BJ (cell line): Measurements from ENCODE around the gene ACO2. TPM values are rescaled to one million over a fixed set of nuclear protein-coding genes. Genes with fewer than 3 reads are reported as not detected.

ENCODE experiments used
- CTCF ChIA-PET: fragments of 350-600 bp; formaldehyde crosslinking; extraction: SDS; loops from one replicate; lab custom pipeline; 2021; ENCODE audit warnings: antibody characterized with exemption, inconsistent platforms; lab: Yijun Ruan, JAX
- POLR2A ChIA-PET: fragments of 300-600 bp; sonication (Branson Sonifier 250); formaldehyde crosslinking; extraction: SDS; loops from one replicate; lab custom pipeline; 2021; ENCODE audit warnings: antibody characterized with exemption; lab: Charles Lee
- DNase-seq: peaks from one replicate; pipeline ENCODE4 v3.0.0-alpha.2; 2011; ENCODE audit warnings: low read depth
- H3K27me3 ChIP-seq: 2 replicates; pipeline ENCODE4 v1.6.0; 2011; ENCODE audit warnings: low read length; ENCODE audit not compliant: control insufficient read depth, insufficient read depth
- H3K36me3 ChIP-seq: 2 replicates; pipeline ENCODE4 v1.5.1; 2011; ENCODE audit warnings: low read length; ENCODE audit not compliant: control insufficient read depth, insufficient read depth
- H3K4me3 ChIP-seq: 2 replicates; pipeline ENCODE4 v1.5.1; 2011; ENCODE audit warnings: low read depth, mild to moderate bottlenecking, control low read depth, low read length
- polyA plus RNA-seq: library from polyadenylated mRNA; depleted of rRNA; stranded (reverse); fragments of >200 nt; gene quantifications from 2 replicates; pipeline ENCODE4 v1.2.3, GENCODE V29; 2011
- TF ChIP-seq, protein P1 (sequence below): IDR thresholded peaks from 2 replicates; pipeline ENCODE4 v1.5.1; 2011; ENCODE audit warnings: low read depth, mild to moderate bottlenecking, control low read depth, inconsistent platforms, low read length, moderate library complexity; ENCODE audit not compliant: insufficient read depth

ACO2 gene
- polyA plus RNA-seq, 1 experiment = 60.5 TPM

GRCh38 chr22:41504816-41505215 lies 35.9 kb downstream of the ACO2 start:
- ChIA-PET CTCF (interaction anchor here (0.6 to 4.1 kb wide), 4 partner anchors 13 to 102 kb away, joined by 3 to 18 read pairs (median 7); no protein-coding TSS in a partner anchor), POLR2A (no interaction called here)
- Histone ChIP-seq H3K36me3 (peaks cover 5% of the 10 kb centered on the region), H3K4me3 (no peak overlapping the region), H3K27me3 (no peaks in the 10 kb centered on the region)
- TF ChIP-seq, protein P1, sequence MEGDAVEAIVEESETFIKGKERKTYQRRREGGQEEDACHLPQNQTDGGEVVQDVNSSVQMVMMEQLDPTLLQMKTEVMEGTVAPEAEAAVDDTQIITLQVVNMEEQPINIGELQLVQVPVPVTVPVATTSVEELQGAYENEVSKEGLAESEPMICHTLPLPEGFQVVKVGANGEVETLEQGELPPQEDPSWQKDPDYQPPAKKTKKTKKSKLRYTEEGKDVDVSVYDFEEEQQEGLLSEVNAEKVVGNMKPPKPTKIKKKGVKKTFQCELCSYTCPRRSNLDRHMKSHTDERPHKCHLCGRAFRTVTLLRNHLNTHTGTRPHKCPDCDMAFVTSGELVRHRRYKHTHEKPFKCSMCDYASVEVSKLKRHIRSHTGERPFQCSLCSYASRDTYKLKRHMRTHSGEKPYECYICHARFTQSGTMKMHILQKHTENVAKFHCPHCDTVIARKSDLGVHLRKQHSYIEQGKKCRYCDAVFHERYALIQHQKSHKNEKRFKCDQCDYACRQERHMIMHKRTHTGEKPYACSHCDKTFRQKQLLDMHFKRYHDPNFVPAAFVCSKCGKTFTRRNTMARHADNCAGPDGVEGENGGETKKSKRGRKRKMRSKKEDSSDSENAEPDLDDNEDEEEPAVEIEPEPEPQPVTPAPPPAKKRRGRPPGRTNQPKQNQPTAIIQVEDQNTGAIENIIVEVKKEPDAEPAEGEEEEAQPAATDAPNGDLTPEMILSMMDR = no peak
- no peak for DNase-seq

GRCh38 chr22:41505511-41506220 lies 36.7 kb downstream of the ACO2 start:
- H3K27me3 ChIP-seq = no peaks in the 10 kb centered on the region
- DNase-seq = no peak
- no peak overlapping the region for H3K4me3 ChIP-seq
- TF ChIP-seq, protein P1 = no peak
- peaks cover 5% of the 10 kb centered on the region for H3K36me3 ChIP-seq
- ChIA-PET POLR2A (no interaction called here), CTCF (interaction anchor here (1.4 to 4.1 kb wide), 3 partner anchors 13 to 103 kb away, joined by 3 to 18 read pairs (median 11); no protein-coding TSS in a partner anchor)

DNA sequence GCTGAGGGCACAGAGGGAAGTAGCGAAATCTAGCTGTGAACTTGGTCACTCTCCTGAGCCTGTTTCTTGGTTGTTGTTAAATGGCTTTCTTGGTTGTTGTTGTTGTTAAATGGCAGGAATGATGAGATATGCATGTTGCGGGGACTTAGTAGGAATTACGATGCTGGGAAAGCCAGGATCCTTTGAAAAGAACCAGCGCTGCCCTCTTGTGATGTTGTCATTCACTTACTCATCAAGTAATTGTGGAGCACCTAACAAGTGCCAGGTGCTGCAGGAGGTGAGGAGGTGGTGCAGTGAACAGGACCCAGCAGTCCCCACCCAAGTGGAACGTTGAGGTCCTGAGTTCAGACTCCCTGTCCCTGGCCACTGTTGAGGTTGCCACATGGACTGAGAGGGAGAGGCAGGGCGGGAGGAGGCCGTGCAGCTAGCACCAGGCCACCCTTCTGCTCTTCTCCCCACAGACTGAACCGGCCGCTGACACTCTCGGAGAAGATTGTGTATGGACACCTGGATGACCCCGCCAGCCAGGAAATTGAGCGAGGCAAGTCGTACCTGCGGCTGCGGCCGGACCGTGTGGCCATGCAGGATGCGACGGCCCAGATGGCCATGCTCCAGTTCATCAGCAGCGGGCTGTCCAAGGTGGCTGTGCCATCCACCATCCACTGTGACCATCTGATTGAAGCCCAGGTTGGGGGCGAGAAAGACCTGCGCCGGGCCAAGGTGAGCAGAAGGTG lies 38.6 kb downstream of the ACO2 start:
- ChIA-PET POLR2A (no interaction called here), CTCF (interaction anchor here (2.7 to 4.1 kb wide), 2 partner anchors 11 to 104 kb away, joined by 11 to 18 read pairs; no protein-coding TSS in a partner anchor)
- H3K36me3 ChIP-seq = peaks cover 1% of the 10 kb centered on the region
- TF ChIP-seq, protein P1 = no peak
- no peak overlapping the region for H3K4me3 ChIP-seq
- no peaks in the 10 kb centered on the region for H3K27me3 ChIP-seq
- DNase-seq = no peak

- TF ChIP-seq, protein P1 = no peak
- Histone ChIP-seq H3K27me3 (no peaks in the 10 kb centered on the region), H3K4me3 (no peak overlapping the region), H3K36me3 (peaks cover 1% of the 10 kb centered on the region)
- DNase-seq = no peak
- ChIA-PET CTCF (interaction anchor here (0.7 to 0.9 kb wide), 3 partner anchors 8 to 105 kb away, joined by 3 to 4 read pairs (median 3); no protein-coding TSS in a partner anchor), POLR2A (no interaction called here)
Observed at GRCh38 chr22:41508770-41509170, 39.9 kb downstream of the ACO2 start.

DNA sequence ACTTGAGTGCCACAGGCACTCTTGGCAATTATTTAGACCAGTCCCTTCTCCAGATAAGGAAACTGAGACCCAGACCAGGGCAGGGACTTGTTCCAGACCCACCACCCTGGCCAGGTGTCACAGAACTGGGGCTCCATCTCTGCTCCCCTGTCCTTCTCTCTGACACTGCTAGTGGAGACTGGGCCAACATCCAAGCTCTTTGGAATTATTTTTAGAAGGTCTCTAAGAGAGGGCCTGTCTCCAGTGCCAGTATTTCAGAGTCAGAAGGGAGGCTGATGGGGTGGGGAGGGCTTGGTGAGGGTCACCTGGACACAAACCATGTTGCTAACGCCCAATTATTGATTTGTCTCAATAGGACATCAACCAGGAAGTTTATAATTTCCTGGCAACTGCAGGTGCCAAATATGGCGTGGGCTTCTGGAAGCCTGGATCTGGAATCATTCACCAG lies 42.6 kb downstream of the ACO2 start:
- no peak for DNase-seq
- ChIA-PET CTCF (interaction anchor here (0.9 to 10.9 kb wide), 3 partner anchors 9 to 110 kb away, joined by 3 to 170 read pairs (median 3); no protein-coding TSS in a partner anchor), POLR2A (no interaction called here)
- no peaks in the 10 kb centered on the region for H3K27me3 ChIP-seq
- no peak overlapping the region for H3K4me3 ChIP-seq
- TF ChIP-seq, protein P1 = no peak
- peaks cover 11% of the 10 kb centered on the region for H3K36me3 ChIP-seq
